GM18909 (cell line): ENCODE data around the gene KIRREL2.
"Not testable (repeated sequence)": the region's sequence is repeated elsewhere in the genome, so short reads cannot be mapped to it uniquely, and the experiment has no call there.

Experiments used
- ATAC-seq: cut with Tn5 transposase; IDR thresholded peaks from one replicate; pipeline ENCODE4 v1.9.1; 2021; ENCODE audit warnings: mild to moderate bottlenecking; ENCODE audit not compliant: unreplicated experiment, poor library complexity

Gene KIRREL2

DNA sequence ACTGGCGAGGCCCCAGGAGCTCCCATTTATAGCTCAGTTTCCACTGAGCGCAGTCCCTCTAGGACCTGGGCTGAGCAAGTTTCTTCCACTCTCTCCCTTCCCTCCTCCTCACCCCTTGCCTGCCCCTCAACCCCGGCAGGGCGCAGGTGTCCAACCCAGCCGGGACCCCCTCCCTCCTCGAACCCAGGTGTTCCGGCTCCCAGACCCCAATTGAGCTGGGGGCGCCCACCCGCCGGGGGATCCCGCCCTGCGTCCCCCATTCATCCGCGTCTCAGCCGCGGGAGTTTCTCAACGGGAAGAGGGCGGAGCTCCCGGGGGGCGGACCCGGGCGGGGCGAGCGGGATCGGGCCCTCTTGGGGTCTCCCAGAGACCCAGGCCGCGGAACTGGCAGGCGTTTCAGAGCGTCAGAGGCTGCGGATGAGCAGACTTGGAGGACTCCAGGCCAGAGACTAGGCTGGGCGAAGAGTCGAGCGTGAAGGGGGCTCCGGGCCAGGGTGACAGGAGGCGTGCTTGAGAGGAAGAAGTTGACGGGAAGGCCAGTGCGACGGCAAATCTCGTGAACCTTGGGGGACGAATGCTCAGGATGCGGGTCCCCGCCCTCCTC is at the start of gene KIRREL2:
KIRREL2 (plus strand) TSS at position 366 of the 604 bp plus-strand sequence; CDS start at position 575, 209 bp downstream.
- no peak for ATAC-seq

GRCh38 chr19:35807633-35808032 is 49.1 kb upstream of the KIRREL2 start:
- ATAC-seq: no peak

DNA sequence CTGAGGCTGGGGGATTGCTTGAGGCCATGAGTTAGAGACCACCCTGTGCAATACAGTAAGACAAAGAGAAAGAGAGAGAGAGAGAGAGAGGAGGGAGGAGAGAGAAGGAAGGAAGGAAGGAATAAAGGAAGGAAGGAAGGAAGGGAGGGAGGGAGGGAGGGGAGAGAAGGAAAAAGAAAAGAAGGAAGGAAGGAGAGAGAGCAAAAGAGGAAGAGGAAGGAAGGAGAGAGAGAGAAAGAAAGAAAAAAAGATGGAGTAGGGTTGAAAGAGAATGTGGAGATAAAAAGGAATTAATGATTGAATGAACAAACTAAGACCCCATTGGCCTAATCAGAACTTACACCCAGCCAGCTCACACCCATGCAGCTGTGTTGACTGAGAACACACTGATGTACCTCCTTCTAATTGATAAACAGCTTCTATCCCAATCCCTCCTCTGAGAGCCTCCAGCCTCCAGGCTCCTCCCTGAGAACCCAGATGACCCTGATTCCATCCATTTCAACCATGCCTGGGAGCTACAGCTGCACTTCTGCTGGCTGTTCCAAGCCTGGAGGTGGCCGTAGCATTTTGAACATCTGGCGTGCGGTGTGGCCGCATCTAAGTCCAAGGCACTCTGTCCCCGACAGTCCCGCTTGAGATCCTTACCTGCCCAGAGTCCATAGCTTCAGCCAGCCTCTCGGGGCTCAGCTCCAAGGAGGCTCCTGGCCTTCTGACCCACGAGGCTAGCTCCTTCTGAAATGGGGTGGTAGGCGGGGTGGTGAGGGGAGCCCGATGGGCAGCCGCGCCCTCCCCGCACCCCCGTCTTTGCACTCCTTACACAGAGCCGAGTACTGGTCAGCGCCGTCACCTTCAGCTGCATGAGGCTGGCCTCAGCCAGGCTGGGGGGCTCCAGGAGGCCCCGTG is 45.1 kb upstream of the KIRREL2 start:
- no peak for ATAC-seq

DNA sequence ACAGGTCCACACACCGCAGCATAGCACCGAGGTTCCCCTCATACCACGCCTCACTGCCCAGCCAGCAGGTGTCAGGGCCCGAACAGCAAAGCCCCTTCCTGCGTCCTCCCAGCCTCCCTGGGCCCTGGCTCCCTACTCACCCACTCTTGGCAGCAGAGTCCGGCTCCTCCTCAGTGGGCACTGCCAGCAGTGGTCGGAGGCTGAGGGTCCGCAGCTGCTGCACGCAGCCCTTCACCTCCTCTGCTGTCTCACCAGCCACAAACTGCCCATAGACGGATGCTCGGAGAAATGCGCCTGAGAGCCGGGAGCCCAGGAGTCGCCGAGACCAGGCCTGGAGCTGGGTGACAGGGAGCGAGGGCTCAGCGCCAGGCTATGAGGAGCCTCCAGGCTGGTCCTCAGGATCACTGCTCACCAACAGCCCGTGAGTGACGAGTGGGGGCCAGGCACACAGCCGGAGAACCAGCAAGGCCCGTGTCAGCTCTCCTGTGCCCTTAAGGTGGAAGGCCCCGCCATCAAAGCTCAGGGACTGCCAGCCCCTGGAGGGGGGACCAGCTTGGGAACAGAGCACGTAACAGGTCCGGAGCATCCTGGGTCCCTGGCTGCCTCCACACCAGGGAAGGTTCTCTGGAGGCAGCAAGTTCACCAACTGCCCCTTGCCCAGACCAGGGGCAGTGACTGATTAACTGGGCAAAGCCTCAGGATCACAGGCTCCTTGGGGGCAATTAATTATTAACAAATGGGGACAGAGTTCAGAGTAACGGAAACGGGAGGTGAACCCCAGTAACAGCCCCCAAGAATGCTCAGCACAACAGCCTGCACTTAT is 44.3 kb upstream of the KIRREL2 start, which contains the start of gene PRODH2:
PRODH2 (minus strand) TSS at position 626 of the 823 bp plus-strand sequence; CDS start at position 586, 40 bp downstream.
- ATAC-seq: no peak

DNA sequence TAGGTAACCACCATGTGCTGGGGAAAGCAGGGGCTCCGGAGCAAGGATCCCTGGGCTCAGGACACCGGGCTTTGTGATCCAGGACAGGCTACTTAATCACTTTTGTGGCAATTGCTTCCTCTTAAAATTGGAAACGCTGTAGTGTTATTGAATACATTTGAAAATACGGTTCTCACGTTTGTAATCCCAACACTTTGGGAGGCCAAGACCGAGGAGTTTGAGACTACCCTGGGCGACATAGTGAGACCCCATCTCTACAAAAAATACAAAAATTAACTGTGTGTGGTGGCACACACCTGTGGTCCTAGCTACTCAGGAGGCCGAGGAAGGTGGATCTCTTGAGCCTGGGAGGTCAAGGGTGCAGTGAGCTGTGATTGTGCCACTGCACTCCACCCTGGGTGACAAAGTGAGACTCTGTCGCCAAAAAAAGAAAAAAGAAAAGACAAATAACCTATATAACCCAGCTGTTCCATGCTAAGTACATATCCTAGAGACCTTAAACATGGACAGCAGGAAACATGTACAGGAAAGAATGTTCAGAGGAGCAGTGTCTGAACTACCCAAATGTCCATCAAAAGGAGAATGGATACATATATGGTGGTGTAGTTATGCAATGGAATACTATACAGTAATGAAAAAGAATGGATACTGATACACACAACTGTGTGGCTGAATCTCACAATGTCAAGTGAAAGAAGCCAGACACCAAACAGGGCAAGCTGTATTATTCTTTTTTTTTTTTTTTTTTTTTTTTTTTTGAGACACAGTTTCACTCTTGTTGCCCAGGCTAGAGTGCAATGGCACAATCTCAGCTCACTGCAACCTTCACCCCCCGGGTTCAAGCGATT is 43.4 kb upstream of the KIRREL2 start:
- no peak for ATAC-seq

GRCh38 chr19:35816262-35816661 is 40.4 kb upstream of the KIRREL2 start:
- ATAC-seq: no peak

DNA sequence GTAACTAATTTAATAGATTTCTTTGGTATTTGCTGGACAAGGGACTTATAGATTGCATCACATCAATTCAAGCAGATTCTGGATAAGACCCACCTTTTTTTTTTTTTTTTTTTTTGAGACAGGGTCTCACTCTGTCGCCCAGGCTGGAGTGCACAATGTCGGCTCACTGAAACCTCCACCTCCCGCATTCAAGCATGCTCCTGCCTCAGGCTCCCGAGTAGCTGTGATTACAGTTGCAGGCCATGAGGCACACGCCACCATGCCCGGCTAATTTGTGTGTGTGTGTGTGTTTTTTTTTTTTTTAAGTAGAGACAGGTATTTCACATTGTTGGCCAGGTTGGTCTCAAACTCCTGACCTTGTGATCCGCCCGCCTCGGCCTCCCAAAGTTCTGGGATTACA is 39.9 kb upstream of the KIRREL2 start:
- no peak for ATAC-seq

GRCh38 chr19:35818445-35818844 is 38.3 kb upstream of the KIRREL2 start:
- ATAC-seq: no peak

DNA sequence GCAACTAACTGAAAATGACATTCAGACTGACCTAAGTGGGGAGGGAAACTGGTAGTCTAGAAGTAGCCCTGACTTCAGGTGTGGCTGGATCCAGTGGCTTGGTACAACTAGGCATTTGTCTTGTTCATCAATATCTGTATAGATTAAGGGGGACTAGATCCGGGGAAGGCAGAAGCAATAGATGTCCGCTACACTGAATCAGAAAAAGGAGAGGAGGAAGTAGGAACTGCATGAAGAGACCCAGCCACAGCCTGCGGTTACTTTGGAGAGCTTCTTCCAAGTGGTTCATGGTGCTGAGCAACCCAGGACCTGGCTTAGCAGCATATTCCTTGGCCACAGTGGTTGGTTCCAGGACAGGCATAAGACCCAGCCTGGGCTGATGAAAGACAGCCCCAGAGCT is 34.1 kb upstream of the KIRREL2 start:
- ATAC-seq: no peak

DNA sequence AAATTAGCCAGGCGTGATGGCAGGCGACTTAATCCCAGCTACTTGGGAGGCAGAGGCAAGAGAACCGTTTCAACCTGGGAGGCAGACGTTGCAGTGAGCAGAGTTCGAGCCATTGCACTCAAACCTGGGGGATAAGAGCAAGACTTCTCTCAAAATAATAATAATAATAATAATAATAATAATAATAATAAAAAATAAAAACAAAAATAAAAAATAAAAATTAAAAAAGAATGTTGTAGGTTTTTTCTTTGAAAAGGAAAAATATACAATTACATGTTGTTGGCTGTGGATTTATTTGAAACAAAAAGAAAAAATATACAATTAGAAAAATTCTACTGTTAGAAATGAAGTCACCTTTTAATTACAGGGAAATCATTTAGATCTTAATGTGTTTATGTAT is 32.6 kb upstream of the KIRREL2 start:
- ATAC-seq: no peak

GRCh38 chr19:35828692-35829301 is 27.9 kb upstream of the KIRREL2 start:
- no peak for ATAC-seq

- ATAC-seq: no peak
Observed at GRCh38 chr19:35830986-35831385, 25.7 kb upstream of the KIRREL2 start.

DNA sequence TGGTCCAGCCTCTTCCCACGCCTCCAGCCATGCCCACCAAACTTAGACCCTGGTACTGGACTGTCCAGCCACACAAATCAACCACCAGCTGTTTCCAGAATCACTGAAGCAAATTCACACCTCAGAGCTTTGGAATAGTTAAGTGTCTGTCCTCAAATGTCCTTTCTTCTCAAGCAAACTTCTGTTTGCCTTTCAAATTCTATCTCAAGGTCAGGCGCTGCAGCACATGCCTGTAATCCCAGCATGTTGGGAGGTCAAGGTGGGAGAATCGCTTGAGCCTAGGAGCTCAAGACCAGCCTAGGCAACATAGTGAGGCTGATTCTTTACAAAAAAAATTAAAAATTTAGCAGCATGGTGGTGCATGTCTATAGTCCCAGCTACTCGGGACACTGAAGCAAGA is 24.7 kb upstream of the KIRREL2 start:
- no peak for ATAC-seq

DNA sequence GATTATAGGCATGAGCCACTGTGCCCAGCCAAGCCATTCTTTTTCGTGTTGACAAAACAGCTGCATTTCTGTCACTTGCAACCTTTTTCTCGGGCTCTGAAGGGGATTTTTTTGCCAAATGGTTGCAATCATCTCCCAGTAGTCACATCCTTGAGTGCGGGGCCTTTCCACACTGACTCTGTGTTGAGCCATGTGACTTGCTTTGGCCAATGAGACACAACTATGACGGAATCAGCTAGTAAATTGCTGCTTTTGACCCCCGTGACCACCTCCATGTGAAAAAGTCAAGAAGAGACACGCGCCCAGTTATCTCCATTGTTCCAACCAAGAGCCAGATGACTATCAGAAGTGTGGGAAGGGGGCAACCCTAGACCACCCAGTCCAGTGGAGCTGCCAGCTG is 22.7 kb upstream of the KIRREL2 start:
- no peak for ATAC-seq

DNA sequence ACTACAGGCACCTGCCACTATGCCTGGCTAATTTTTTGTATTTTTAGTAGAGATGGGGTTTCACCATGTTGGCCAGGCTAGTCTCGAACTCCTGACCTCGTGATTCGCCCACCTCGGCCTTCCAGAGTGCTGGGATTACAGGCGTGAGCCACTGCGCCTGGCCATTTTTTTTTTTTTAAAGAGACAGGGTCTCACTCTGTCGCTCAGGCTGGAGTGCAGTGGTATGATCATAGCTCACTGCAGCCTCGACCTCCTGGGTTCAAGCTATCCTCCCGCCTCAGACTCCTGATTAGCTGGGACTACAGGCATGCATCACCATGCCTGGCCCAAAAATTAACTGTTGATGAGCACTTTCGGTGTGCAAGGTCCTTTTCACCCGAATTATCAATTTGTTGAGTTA is 20.6 kb upstream of the KIRREL2 start:
- ATAC-seq: not testable (repeated sequence)

GRCh38 chr19:35841961-35842595 is 14.6 kb upstream of the KIRREL2 start:
- no peak for ATAC-seq

GRCh38 chr19:35842666-35843272 is 13.9 kb upstream of the KIRREL2 start:
- ATAC-seq: no peak

DNA sequence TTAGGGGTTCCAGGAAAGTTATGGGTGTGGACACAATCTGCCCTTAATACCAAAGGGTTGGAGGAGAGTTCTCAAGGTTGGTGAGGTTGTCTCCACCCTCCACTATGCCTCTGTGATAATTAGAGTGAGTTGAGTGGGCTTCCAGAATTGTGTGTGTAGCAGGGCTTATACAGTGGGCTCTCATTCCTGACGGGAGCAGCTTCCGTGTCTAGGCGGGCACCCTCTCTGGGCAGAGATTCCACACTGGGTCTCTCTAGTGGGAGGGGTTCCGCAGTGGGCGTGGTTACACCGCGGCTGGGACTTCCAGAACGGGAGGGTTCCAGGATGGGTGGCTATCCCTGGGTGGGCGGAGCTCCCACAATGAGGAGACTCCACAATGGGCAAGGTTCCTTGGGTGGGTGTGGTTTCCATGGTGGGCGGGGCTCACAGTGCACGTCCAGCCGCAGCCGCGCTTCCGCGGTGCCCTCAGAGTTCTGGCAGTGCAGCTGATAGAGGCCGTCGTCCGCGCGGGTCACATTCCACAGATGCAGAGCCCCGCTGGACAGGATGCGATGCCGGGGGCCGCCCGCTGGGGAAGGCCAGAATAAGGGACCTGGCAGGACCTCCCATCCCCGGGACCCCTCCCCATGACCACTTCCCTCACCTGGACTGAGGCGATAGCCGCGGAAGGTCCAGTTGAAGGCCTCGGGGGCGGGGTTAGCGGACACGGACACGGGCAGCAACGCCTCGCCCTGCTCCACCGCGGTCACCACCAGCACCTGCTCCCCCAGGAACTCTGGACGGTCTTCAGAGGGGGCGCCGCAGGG is 12.8 kb upstream of the KIRREL2 start:
- no peak for ATAC-seq
